H9 (cell line): Measurements from ENCODE around the gene IFRD2. TPM values are rescaled to one million over a fixed set of nuclear protein-coding genes. Genes with fewer than 3 reads are reported as not detected.

Source experiments
- DNase-seq: peaks from one replicate; pipeline ENCODE4 v3.0.0-alpha.2; 2017
- H2AFZ ChIP-seq: one replicate; pipeline ENCODE4 v1.6.1; 2013; ENCODE audit warnings: mild to moderate bottlenecking, low read length, control low read depth, moderate library complexity
- H2AK5ac ChIP-seq: 2 replicates; pipeline ENCODE4 v1.6.1; 2013; ENCODE audit warnings: low read length, control low read depth, mixed read lengths; ENCODE audit not compliant: insufficient read length
- H2BK120ac ChIP-seq: one replicate; pipeline ENCODE4 v1.6.1; 2013; ENCODE audit warnings: low read depth, mild to moderate bottlenecking, low read length, control low read depth, inconsistent platforms; ENCODE audit not compliant: poor library complexity, severe bottlenecking
- H2BK12ac ChIP-seq: 2 replicates; pipeline ENCODE4 v1.6.1; 2013; ENCODE audit warnings: low read length, control low read depth, mixed read lengths, low read depth; ENCODE audit not compliant: insufficient read length
- H2BK15ac ChIP-seq: 2 replicates; pipeline ENCODE4 v1.6.1; 2013; ENCODE audit warnings: low read depth, low read length, control low read depth
- H2BK20ac ChIP-seq: one replicate; pipeline ENCODE4 v1.6.1; 2013; ENCODE audit warnings: low read depth, mild to moderate bottlenecking, low read length, control low read depth, inconsistent platforms; ENCODE audit not compliant: poor library complexity, severe bottlenecking
- H2BK5ac ChIP-seq: 2 replicates; pipeline ENCODE4 v1.6.1; 2013; ENCODE audit warnings: low read length, control low read depth, mixed read lengths; ENCODE audit not compliant: insufficient read length
- H3K14ac ChIP-seq: 2 replicates; pipeline ENCODE4 v1.6.1; 2013; ENCODE audit warnings: low read length, control low read depth; ENCODE audit not compliant: insufficient read depth
- H3K18ac ChIP-seq: 2 replicates; pipeline ENCODE4 v1.6.1; 2013; ENCODE audit warnings: low read depth, mild to moderate bottlenecking, mixed read lengths, low read length, control low read depth; ENCODE audit not compliant: insufficient read length
- H3K23ac ChIP-seq: 2 replicates; pipeline ENCODE4 v1.6.1; 2013; ENCODE audit warnings: low read length, control low read depth, mixed read lengths, low read depth; ENCODE audit not compliant: insufficient read length
- H3K23me2 ChIP-seq: 2 replicates; pipeline ENCODE4 v1.6.1; 2013; ENCODE audit warnings: low read depth, mild to moderate bottlenecking, mixed read lengths, low read length, control low read depth; ENCODE audit not compliant: insufficient read length, poor library complexity, severe bottlenecking
- H3K27ac ChIP-seq: 2 replicates; pipeline ENCODE4 v1.5.1; 2013; ENCODE audit warnings: low read length, control low read depth, mixed read lengths, low read depth; ENCODE audit not compliant: insufficient read length
- H3K27me3 ChIP-seq: 2 replicates; pipeline ENCODE4 v1.6.1; 2013; ENCODE audit warnings: low read length, control low read depth, inconsistent platforms; ENCODE audit not compliant: insufficient read depth
- H3K4ac ChIP-seq: 2 replicates; pipeline ENCODE4 v1.6.1; 2013; ENCODE audit warnings: low read depth, mild to moderate bottlenecking, control low read depth, inconsistent platforms, low read length, moderate library complexity
- H3K4me1 ChIP-seq: 2 replicates; pipeline ENCODE4 v1.6.1; 2013; ENCODE audit warnings: low read length, control low read depth, inconsistent platforms; ENCODE audit not compliant: insufficient read depth
- H3K4me2 ChIP-seq: 2 replicates; pipeline ENCODE4 v1.6.1; 2013; ENCODE audit warnings: low read length, control low read depth, mixed read lengths; ENCODE audit not compliant: insufficient read length, insufficient read depth
- H3K56ac ChIP-seq: 2 replicates; pipeline ENCODE4 v1.6.1; 2013; ENCODE audit warnings: low read depth, mild to moderate bottlenecking, mixed read lengths, low read length, control low read depth; ENCODE audit not compliant: insufficient read length
- H3K79me1 ChIP-seq: 2 replicates; pipeline ENCODE4 v1.6.1; 2013; ENCODE audit warnings: low read depth, mild to moderate bottlenecking, moderate library complexity, low read length, control low read depth, inconsistent platforms; ENCODE audit not compliant: insufficient read depth, poor library complexity, severe bottlenecking
- H3K79me2 ChIP-seq: 2 replicates; pipeline ENCODE4 v1.6.1; 2013; ENCODE audit warnings: low read length, control low read depth, inconsistent platforms; ENCODE audit not compliant: insufficient read depth
- H3K9ac ChIP-seq: 2 replicates; pipeline ENCODE4 v1.6.1; 2013; ENCODE audit warnings: low read length, control low read depth, mixed read lengths; ENCODE audit not compliant: insufficient read length; ENCODE audit errors: extremely low read depth
- H3K9me3 ChIP-seq: one replicate; pipeline ENCODE4 v1.6.1; 2013; ENCODE audit warnings: low read depth, low read length, inconsistent platforms; ENCODE audit not compliant: control insufficient read depth
- H3T11ph ChIP-seq: one replicate; pipeline ENCODE4 v1.6.1; 2013; ENCODE audit warnings: mild to moderate bottlenecking, low read length, control low read depth, inconsistent platforms
- H4K20me1 ChIP-seq: one replicate; pipeline ENCODE4 v1.6.1; 2013; ENCODE audit not compliant: control insufficient read depth, insufficient read length, insufficient read depth
- H4K5ac ChIP-seq: 2 replicates; pipeline ENCODE4 v1.6.1; 2013; ENCODE audit warnings: low read depth, mild to moderate bottlenecking, mixed read lengths, low read length, control low read depth; ENCODE audit not compliant: insufficient read length
- H4K8ac ChIP-seq: replicated peaks from 2 replicates; pipeline ENCODE4 v1.6.1; 2013; ENCODE audit warnings: low read length, control low read depth, mixed read lengths, low read depth; ENCODE audit not compliant: insufficient read length
- H4K91ac ChIP-seq: 2 replicates; pipeline ENCODE4 v1.6.1; 2013; ENCODE audit warnings: low read depth, mild to moderate bottlenecking, moderate library complexity, mixed read lengths, low read length, control low read depth; ENCODE audit not compliant: insufficient read length
- H3K27ac Mint-ChIP-seq, 3 experiments: 2 replicates in 2 of 3; 3 replicates in 1 of 3; pipeline ENCODE4 v1.8.0; 2020 to 2021; ENCODE audit warnings: mixed read lengths in 3 of 3, mild to moderate bottlenecking in 1 of 3, moderate library complexity in 1 of 3
- H3K27me3 Mint-ChIP-seq: 2 replicates; pipeline ENCODE4 v1.8.0; 2021; ENCODE audit warnings: low read depth, mild to moderate bottlenecking, moderate library complexity, mixed read lengths
- H3K36me3 Mint-ChIP-seq, 3 experiments: 2 replicates in 2 of 3; 3 replicates in 1 of 3; pipeline ENCODE4 v1.8.0; 2020 to 2021; ENCODE audit warnings: low read depth in 3 of 3, mixed read lengths in 3 of 3; ENCODE audit not compliant: insufficient read depth in 1 of 3
- H3K4me1 Mint-ChIP-seq, 2 experiments: 2 replicates each; pipeline ENCODE4 v1.8.0; 2020; ENCODE audit warnings: mixed read lengths in 2 of 2
- H3K4me3 Mint-ChIP-seq, 2 experiments: 2 replicates in 1 of 2; 3 replicates in 1 of 2; pipeline ENCODE4 v1.8.0; 2020 to 2021; ENCODE audit warnings: mild to moderate bottlenecking in 2 of 2, mixed read lengths in 2 of 2, moderate library complexity in 1 of 2
- H3K9me3 Mint-ChIP-seq, 2 experiments: 2 replicates in 1 of 2; 3 replicates in 1 of 2; pipeline ENCODE4 v1.8.0; 2020; ENCODE audit warnings: mild to moderate bottlenecking in 2 of 2, mixed read lengths in 2 of 2, moderate library complexity in 1 of 2
- WGBS: extraction: QIAGEN DNeasy Blood & Tissue Kit; methylation state at CpG from one replicate; pipeline ENCODE4 v1.1.7; 2013; ENCODE audit warnings: missing lambda C conversion rate, low lambda C conversion rate, mixed read lengths; ENCODE audit not compliant: insufficient read length; ENCODE audit errors: extremely low coverage; 5-methylcytosine and 5-hydroxymethylcytosine counted together
- total RNA-seq: library from RNA; stranded (reverse); gene quantifications from 2 replicates; pipeline ENCODE4 v1.2.1, GENCODE V29; 2021
- TF ChIP-seq, protein P1 (sequence below): fragments of 200-600 bp; sonication (generic); conservative IDR thresholded peaks from 3 replicates; pipeline ENCODE4 v1.8.0; 2021; ENCODE audit warnings: antibody characterized with exemption, mild to moderate bottlenecking

IFRD2 gene
- total RNA-seq, 1 experiment from 2014 or later = 109 TPM

DNA sequence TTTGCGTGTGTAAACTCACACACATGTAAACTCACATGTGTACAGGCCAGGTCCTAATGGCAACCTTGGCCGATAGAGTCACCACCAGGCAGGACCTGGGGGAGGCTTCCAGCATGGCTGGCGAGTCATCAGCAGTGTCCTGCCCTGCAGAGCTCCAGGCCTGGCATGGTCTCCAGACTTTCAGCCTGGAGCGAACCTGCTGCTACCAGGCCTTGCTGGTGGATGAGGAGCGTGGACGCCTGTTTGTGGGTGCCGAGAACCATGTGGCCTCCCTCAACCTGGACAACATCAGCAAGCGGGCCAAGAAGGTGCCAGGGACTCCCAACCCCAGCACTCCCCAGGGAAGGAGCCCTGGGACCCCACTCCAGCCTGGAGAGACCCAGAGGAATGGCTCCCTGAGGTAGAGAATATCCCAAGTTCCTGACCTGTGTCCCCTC is 22.2 kb downstream of the IFRD2 start:
- no peaks in the 10 kb centered on the region; a peak in 1 of 5 replicates for H3K9me3 Mint-ChIP-seq
- H3K18ac ChIP-seq = no peak overlapping the region
- peaks cover 16% of the 10 kb centered on the region; the same call in 1 of the 2 replicates for H3K27me3 ChIP-seq
- TF ChIP-seq, protein P1, sequence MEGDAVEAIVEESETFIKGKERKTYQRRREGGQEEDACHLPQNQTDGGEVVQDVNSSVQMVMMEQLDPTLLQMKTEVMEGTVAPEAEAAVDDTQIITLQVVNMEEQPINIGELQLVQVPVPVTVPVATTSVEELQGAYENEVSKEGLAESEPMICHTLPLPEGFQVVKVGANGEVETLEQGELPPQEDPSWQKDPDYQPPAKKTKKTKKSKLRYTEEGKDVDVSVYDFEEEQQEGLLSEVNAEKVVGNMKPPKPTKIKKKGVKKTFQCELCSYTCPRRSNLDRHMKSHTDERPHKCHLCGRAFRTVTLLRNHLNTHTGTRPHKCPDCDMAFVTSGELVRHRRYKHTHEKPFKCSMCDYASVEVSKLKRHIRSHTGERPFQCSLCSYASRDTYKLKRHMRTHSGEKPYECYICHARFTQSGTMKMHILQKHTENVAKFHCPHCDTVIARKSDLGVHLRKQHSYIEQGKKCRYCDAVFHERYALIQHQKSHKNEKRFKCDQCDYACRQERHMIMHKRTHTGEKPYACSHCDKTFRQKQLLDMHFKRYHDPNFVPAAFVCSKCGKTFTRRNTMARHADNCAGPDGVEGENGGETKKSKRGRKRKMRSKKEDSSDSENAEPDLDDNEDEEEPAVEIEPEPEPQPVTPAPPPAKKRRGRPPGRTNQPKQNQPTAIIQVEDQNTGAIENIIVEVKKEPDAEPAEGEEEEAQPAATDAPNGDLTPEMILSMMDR = no peak
- no peak overlapping the region for H3K4me2 ChIP-seq
- no peak overlapping the region for H4K8ac ChIP-seq
- H3K56ac ChIP-seq = no peak overlapping the region
- no peaks in the 10 kb centered on the region for H4K20me1 ChIP-seq
- no peaks in the 10 kb centered on the region; a peak in 1 of 7 replicates for H3K36me3 Mint-ChIP-seq
- no CpG with 5 or more reads among the region's 8 CpGs for WGBS
- H2BK5ac ChIP-seq = no peak overlapping the region
- H2BK20ac ChIP-seq = no peak overlapping the region
- no peak overlapping the region for H2BK15ac ChIP-seq
- no peak overlapping the region for H4K91ac ChIP-seq
- no peak overlapping the region for H2BK12ac ChIP-seq
- H3K9me3 ChIP-seq = no peaks in the 10 kb centered on the region
- H2AK5ac ChIP-seq = no peak overlapping the region
- no peak overlapping the region for H3K23ac ChIP-seq
- H3K4ac ChIP-seq = no peak overlapping the region
- H3K27ac Mint-ChIP-seq = peak overlapping the region in 1 of 3 experiments; percentile 87; a peak in 1 of 7 replicates
- H3K4me3 Mint-ChIP-seq = no peak overlapping the region; a peak in 1 of 5 replicates
- no peak overlapping the region for H2BK120ac ChIP-seq
- peaks cover 25% of the 10 kb centered on the region for H3K27me3 Mint-ChIP-seq
- H2AFZ ChIP-seq = no peak overlapping the region
- no peak overlapping the region for H3K27ac ChIP-seq
- H4K5ac ChIP-seq = no peak overlapping the region
- no peak overlapping the region for H3T11ph ChIP-seq
- peaks cover 4% of the 10 kb centered on the region for H3K23me2 ChIP-seq
- H3K79me2 ChIP-seq = no peaks in the 10 kb centered on the region
- H3K79me1 ChIP-seq = no peaks in the 10 kb centered on the region
- H3K4me1 ChIP-seq = peaks cover 2% of the 10 kb centered on the region; the same call in 1 of the 2 replicates
- no peak overlapping the region for H3K9ac ChIP-seq
- H3K14ac ChIP-seq = no peak overlapping the region
- no peak for DNase-seq
- H3K4me1 Mint-ChIP-seq = peaks cover 46 to 65% of the 10 kb centered on the region in 2 experiments
